Measurements from ENCODE around the gene PSME3. TPM values are rescaled to one million over a fixed set of nuclear protein-coding genes. Genes with fewer than 3 reads are reported as not detected.

Gene PSME3
- total and polyA plus RNA-seq, 2 of the 13 experiments (the other 11 are each of a cell fraction or from before 2014, with no cell fraction given) = 66.3 to 135 TPM

DNA sequence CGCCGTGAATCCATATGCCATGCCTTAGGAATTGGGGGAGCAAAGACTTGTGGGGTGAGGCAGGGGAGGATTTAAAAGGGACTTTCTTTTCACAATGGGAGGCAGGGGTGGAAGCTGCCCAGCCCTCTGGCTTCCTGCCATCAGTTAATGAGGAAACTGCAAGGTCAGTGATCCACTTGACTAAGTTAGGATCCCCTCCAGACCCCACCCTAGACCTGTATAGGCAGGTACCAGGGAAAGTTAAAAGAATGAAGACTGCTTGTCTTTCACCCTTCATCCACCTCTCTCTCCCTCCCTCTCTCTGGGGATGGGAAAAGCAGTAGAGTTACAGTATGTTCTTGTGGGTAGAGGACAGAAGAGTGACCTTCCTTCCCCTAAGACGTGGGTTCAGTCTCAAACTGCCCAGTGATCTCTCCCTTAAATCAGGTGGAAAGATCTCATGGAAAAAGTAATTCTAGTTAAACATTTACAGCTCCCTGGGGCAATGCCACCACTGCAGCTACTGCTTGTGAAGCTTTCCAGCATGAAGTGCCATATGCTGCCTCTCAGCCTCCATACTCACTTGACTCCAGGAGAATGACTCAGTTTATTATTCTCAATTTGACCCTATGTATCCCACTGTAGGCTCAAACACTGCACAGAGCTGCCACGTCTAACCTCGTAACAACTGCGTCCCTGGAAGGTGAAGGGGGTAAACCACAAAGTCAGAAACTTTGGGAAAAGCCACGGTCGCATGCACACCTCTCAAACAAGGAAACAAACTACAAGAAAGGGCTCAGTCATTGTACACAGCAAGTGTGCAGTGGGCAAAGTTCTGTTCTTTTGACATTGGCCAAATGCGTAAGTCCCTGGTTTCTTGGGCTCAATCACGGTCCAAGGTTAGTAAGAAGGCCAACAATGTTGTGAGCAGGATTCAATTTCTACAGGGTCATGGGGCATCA, 35.9 kb upstream of the PSME3 start (continued):
- TF ChIP-seq, protein P1, sequence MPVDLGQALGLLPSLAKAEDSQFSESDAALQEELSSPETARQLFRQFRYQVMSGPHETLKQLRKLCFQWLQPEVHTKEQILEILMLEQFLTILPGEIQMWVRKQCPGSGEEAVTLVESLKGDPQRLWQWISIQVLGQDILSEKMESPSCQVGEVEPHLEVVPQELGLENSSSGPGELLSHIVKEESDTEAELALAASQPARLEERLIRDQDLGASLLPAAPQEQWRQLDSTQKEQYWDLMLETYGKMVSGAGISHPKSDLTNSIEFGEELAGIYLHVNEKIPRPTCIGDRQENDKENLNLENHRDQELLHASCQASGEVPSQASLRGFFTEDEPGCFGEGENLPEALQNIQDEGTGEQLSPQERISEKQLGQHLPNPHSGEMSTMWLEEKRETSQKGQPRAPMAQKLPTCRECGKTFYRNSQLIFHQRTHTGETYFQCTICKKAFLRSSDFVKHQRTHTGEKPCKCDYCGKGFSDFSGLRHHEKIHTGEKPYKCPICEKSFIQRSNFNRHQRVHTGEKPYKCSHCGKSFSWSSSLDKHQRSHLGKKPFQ (CRISPR knock-in tag; IDR thresholded peaks at IDR 0.05; ENCODE audit: insufficient replicate concordance) = no peak
- TF ChIP-seq ZNF260 (CRISPR knock-in tag; IDR thresholded peaks at IDR 0.05; ENCODE audit: borderline replicate concordance, low read depth) (no peak), ZNF276 (CRISPR knock-in tag; IDR thresholded peaks at IDR 0.05; ENCODE audit: low read depth) (no peak), PCBP1 (IDR thresholded peaks at IDR 0.05; ENCODE audit: borderline replicate concordance, low read depth, low read length) (no peak), IRX3 (CRISPR knock-in tag; IDR thresholded peaks at IDR 0.05; ENCODE audit: borderline replicate concordance, low read depth) (no peak), PATZ1 (CRISPR knock-in tag; IDR thresholded peaks at IDR 0.05) (no peak), ZNF317 (CRISPR knock-in tag; IDR thresholded peaks at IDR 0.05) (no peak; the same call in 1 of the 2 replicates), ZFP37 (CRISPR knock-in tag; IDR thresholded peaks at IDR 0.05; ENCODE audit: borderline replicate concordance) (no peak), ZBTB39 (CRISPR knock-in tag; IDR thresholded peaks at IDR 0.05) (no peak), ZBTB21 (CRISPR knock-in tag; IDR thresholded peaks at IDR 0.05) (no peak)
- TF ChIP-seq, protein P2, sequence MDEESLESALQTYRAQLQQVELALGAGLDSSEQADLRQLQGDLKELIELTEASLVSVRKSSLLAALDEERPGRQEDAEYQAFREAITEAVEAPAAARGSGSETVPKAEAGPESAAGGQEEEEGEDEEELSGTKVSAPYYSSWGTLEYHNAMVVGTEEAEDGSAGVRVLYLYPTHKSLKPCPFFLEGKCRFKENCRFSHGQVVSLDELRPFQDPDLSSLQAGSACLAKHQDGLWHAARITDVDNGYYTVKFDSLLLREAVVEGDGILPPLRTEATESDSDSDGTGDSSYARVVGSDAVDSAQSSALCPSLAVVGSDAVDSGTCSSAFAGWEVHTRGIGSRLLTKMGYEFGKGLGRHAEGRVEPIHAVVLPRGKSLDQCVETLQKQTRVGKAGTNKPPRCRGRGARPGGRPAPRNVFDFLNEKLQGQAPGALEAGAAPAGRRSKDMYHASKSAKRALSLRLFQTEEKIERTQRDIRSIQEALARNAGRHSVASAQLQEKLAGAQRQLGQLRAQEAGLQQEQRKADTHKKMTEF (CRISPR knock-in tag; IDR thresholded peaks at IDR 0.05) = 0 out of 2 replicates have a peak, but pooled peaks have one; percentile 20
- TF ChIP-seq, protein P3, sequence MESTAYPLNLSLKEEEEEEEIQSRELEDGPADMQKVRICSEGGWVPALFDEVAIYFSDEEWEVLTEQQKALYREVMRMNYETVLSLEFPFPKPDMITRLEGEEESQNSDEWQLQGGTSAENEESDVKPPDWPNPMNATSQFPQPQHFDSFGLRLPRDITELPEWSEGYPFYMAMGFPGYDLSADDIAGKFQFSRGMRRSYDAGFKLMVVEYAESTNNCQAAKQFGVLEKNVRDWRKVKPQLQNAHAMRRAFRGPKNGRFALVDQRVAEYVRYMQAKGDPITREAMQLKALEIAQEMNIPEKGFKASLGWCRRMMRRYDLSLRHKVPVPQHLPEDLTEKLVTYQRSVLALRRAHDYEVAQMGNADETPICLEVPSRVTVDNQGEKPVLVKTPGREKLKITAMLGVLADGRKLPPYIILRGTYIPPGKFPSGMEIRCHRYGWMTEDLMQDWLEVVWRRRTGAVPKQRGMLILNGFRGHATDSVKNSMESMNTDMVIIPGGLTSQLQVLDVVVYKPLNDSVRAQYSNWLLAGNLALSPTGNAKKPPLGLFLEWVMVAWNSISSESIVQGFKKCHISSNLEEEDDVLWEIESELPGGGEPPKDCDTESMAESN (CRISPR knock-in tag; conservative IDR thresholded peaks at IDR 0.05) = no peak

All from HepG2 (cell line).